ENCODE measurements around the gene CD37. TPM values are rescaled to one million over a fixed set of nuclear protein-coding genes. Genes with fewer than 3 reads are reported as not detected.
"Not testable (repeated sequence)": the region's sequence is repeated elsewhere in the genome, so short reads cannot be mapped to it uniquely, and the experiment has no call there.

Gene CD37
- total RNA-seq, 6 experiments from 2014 or later: not detected

DNA sequence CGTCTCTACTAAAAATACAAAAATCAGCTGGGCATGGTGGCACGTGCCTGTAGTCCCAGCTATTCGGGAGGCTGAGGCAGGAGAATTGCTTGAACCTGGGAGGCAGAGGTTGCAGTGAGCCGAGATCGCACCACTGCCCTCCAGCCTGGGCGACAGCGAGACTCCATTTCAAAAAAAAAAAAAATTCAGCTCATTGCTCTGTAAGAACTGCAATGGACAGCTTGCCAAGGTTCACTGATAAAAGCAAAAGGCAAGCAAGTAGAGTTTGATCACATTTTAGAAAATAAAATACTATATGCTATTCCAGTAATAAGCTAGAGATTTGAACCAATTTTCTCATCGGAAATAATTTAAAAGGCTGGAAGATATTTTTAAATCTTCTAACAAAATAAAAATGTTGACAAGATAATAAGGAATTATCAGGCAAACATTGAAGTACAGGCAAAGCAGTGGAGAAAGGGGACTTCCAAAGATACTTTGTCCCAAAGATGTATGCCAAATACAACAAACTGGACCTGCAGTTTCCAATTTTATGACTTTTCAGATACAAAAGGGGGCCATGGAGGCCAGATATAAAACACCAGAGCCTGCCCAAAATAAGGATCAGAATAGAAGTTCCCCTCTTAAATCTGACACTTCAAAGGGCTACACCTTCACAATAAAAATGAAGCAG is 39.9 kb upstream of the CD37 start:
- Mint-ChIP-seq H3K27me3 (ENCODE audit: insufficient read depth) (peaks cover 21% of the 10 kb centered on the region), H3K9me3 (no peaks in the 10 kb centered on the region), H3K27ac (no peak overlapping the region), H3K4me1 (ENCODE audit: low read depth) (no peaks in the 10 kb centered on the region), H3K36me3 (ENCODE audit: low read depth) (no peaks in the 10 kb centered on the region), H3K4me3 (no peak overlapping the region)
- DNase-seq: no peak
- TF ChIP-seq, protein P1, sequence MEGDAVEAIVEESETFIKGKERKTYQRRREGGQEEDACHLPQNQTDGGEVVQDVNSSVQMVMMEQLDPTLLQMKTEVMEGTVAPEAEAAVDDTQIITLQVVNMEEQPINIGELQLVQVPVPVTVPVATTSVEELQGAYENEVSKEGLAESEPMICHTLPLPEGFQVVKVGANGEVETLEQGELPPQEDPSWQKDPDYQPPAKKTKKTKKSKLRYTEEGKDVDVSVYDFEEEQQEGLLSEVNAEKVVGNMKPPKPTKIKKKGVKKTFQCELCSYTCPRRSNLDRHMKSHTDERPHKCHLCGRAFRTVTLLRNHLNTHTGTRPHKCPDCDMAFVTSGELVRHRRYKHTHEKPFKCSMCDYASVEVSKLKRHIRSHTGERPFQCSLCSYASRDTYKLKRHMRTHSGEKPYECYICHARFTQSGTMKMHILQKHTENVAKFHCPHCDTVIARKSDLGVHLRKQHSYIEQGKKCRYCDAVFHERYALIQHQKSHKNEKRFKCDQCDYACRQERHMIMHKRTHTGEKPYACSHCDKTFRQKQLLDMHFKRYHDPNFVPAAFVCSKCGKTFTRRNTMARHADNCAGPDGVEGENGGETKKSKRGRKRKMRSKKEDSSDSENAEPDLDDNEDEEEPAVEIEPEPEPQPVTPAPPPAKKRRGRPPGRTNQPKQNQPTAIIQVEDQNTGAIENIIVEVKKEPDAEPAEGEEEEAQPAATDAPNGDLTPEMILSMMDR (IDR thresholded peaks at IDR 0.05): no peak

DNA sequence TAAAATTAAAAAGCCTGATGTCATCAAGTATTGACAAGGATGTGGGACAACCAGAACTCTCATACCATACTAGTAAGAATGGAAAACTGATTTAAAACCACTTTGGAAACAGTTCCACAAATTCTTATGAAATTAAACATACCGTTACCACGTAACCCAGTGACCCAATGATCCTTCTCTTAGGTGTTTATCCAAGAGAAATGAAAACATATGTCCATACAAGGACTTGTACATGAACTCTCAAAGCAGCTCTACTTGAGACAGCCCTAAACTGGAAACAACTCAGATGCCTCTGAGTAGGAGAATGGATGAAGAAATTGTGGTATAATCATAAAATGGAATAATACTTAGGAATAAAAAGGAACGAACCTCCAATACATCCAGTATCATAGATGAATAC is 37.8 kb upstream of the CD37 start:
- no peak for DNase-seq
- H3K4me3 Mint-ChIP-seq: no peak overlapping the region
- no peaks in the 10 kb centered on the region for H3K4me1 Mint-ChIP-seq (ENCODE audit: low read depth)
- H3K27ac Mint-ChIP-seq: no peak overlapping the region
- no peaks in the 10 kb centered on the region for H3K9me3 Mint-ChIP-seq
- no peaks in the 10 kb centered on the region for H3K36me3 Mint-ChIP-seq (ENCODE audit: low read depth)
- H3K27me3 Mint-ChIP-seq (ENCODE audit: insufficient read depth): peaks cover 31% of the 10 kb centered on the region
- TF ChIP-seq, protein P1 (IDR thresholded peaks at IDR 0.05): no peak

DNA sequence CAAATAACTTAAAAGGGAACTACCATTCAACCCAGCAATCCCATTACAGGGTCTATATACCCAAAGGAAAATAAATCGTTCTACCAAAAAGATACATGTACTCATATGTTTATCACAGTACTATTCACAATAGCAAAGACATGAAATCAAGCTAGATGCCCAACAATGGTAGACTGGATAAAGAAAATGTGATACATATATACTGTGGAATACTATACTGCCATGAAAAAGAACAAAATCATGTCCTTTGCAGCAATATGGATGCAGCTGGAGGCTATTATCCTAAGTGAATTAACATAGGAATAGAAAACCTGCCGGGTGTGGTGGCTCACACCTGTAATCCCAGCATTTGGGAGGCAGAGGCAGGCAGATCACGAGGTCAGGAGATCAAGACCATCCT is 36.6 kb upstream of the CD37 start:
- not testable (repeated sequence) for H3K4me1 Mint-ChIP-seq (ENCODE audit: low read depth); H3K27ac Mint-ChIP-seq; H3K9me3 Mint-ChIP-seq; H3K36me3 Mint-ChIP-seq (ENCODE audit: low read depth); H3K4me3 Mint-ChIP-seq; DNase-seq
- H3K27me3 Mint-ChIP-seq (ENCODE audit: insufficient read depth): peaks cover 33% of the 10 kb centered on the region

GRCh38 chr19:49301165-49301865 is 33.9 kb upstream of the CD37 start:
- DNase-seq: peak; percentile 48
- no peaks in the 10 kb centered on the region for H3K4me1 Mint-ChIP-seq (ENCODE audit: low read depth)

DNA sequence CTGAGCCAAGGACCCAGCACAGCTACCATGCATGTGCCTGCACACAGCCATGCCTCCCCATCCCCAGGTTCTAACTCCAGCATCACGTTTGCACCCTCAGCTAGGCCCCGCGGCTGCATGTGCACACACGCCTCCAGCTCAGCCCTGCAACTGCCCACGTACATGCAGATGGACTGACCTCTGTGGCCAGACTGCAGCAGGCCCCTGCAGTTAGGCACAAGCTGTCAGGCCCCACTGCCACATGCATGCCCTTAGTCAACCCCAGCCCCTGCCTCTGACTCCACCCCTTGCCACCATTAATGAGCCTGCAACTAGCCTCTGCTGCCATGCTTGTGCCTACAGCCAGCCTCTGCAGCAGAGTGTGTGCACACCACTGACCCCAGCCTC is 33.3 kb upstream of the CD37 start:
- TF ChIP-seq, protein P1 (IDR thresholded peaks at IDR 0.05): no peak
- no peaks in the 10 kb centered on the region for H3K4me1 Mint-ChIP-seq (ENCODE audit: low read depth)
- DNase-seq: no peak
- H3K9me3 Mint-ChIP-seq: peaks cover 6% of the 10 kb centered on the region; the same call in 1 of the 2 replicates
- no peaks in the 10 kb centered on the region; the same call in 1 of the 2 replicates for H3K36me3 Mint-ChIP-seq (ENCODE audit: low read depth)
- no peak overlapping the region for H3K4me3 Mint-ChIP-seq
- peaks cover 28% of the 10 kb centered on the region for H3K27me3 Mint-ChIP-seq (ENCODE audit: insufficient read depth)
- H3K27ac Mint-ChIP-seq: no peak overlapping the region

More at GRCh38 chr19:49301165-49301865, 33.9 kb upstream of the CD37 start:
- TF ChIP-seq, protein P1 (IDR thresholded peaks at IDR 0.05): peak; percentile 98
- H3K27ac Mint-ChIP-seq: no peak overlapping the region
- peaks cover 6% of the 10 kb centered on the region; the same call in 1 of the 2 replicates for H3K9me3 Mint-ChIP-seq
- H3K4me3 Mint-ChIP-seq: no peak overlapping the region; the same call in 1 of the 2 replicates
- no peaks in the 10 kb centered on the region; the same call in 1 of the 2 replicates for H3K36me3 Mint-ChIP-seq (ENCODE audit: low read depth)
- H3K27me3 Mint-ChIP-seq (ENCODE audit: insufficient read depth): peaks cover 28% of the 10 kb centered on the region

DNA sequence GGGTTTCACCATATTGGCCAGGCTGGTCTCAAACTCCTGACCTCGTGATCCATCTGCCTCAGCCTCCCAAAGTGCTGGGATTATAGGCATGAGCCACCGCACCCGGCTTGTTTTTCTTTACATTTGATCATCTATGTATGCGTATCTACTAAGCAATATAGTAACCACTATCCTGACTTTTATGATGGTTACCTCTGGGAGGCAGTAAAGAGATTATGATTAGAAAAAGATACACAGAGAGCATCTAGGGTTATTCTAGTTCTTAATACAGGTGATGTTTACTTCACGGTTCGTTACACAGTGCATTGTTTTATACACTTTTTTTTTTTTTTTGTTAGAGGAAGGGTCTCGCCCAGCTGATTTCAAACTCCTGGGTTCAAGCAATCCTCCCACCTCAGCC is 28.5 kb upstream of the CD37 start:
- DNase-seq: not testable (repeated sequence)

More for the DNA sequence above, 28.5 kb upstream of the CD37 start:
- TF ChIP-seq, protein P1 (IDR thresholded peaks at IDR 0.05): 0 out of 2 replicates have a peak, but pooled peaks have one; percentile 7
- H3K4me3 Mint-ChIP-seq; H3K27ac Mint-ChIP-seq; H3K9me3 Mint-ChIP-seq; H3K4me1 Mint-ChIP-seq (ENCODE audit: low read depth); H3K36me3 Mint-ChIP-seq (ENCODE audit: low read depth): not testable (repeated sequence)
- H3K27me3 Mint-ChIP-seq (ENCODE audit: insufficient read depth): peaks cover 39% of the 10 kb centered on the region

All from HFFc6 (cell line).